Embryonic facial prominence (tissue), 1 donor: Measurements from ENCODE around the gene PRSS53.

Experiments used
- DNase-seq: peaks from one replicate; pipeline ENCODE4 v3.0.0-alpha.2; 2016; ENCODE audit errors: extremely low spot score

PRSS53 gene

DNA sequence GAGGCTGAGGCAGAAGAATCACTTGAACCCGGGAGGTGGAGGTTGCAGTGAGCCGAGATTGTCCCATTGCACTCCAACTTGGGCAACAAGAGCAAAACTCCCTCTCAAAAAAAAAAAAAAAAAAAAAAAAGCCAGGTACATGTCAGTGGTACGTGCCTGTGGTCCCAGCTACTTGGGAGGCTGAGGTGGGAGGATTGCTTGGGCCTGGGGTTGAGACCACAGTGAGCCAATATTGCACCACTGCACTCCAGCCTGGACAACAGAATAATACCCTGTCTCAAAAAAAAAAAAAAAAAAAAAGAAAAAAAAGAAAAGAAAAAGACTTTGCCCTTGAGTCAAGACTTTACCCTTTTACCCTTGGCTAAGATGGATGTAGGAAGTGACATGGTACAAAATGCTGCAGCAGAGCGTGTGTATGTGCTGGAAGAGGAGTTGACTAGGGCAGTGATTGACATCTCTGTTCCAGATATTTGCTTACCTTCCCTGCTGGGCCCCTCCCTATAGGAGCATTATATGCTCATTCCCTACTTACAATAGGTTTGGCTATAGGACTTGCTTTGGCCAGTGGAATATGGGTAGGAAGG lies 44.8 kb downstream of the PRSS53 start:
- no peak for DNase-seq

DNA sequence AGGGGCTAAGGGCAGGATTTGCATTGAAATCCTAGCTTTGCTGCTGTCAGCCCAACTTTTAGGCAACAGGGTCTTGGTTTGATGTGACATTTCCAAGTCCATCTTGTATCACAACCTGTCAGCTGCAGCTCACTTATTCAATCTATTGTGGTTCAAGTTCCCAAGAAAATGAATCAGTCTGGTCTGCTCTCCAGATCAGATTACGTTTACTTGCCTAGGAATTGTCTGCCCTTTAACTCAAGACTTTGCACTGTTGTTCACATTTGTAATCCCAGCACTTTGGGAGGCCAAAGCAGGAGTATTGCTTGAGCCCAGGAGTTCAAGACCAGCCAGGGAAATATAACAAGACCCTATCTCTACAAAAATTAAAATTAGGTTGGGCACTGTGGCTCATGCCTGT lies 45.4 kb downstream of the PRSS53 start:
- DNase-seq, result no peak

- no peak for DNase-seq
These were observed 45.9 kb downstream of the PRSS53 start for GRCh38 chr16:31042866-31043265.

DNA sequence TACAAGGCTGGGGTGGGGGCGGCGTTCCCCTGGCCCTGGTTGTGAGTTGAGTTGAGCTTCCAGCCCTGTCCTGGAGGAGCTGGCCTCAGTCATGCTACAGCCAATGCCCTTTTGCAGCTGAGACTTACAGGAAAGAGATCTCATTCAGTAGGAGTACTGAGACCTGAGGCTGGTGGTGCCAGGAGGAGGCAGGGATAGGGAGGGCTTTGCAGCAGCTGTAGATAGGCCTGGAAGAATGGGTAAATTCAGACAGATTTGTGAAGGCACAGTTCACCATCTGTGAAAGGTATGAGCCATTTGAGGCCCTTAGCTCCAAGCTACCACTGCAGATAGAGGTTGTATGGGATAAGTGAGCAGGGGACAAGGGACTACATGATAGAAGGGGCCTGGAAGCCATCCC lies 49.8 kb downstream of the PRSS53 start:
- no peak for DNase-seq

GRCh38 chr16:31036691-31037090 lies 52.1 kb downstream of the PRSS53 start:
- DNase-seq, result no peak

DNA sequence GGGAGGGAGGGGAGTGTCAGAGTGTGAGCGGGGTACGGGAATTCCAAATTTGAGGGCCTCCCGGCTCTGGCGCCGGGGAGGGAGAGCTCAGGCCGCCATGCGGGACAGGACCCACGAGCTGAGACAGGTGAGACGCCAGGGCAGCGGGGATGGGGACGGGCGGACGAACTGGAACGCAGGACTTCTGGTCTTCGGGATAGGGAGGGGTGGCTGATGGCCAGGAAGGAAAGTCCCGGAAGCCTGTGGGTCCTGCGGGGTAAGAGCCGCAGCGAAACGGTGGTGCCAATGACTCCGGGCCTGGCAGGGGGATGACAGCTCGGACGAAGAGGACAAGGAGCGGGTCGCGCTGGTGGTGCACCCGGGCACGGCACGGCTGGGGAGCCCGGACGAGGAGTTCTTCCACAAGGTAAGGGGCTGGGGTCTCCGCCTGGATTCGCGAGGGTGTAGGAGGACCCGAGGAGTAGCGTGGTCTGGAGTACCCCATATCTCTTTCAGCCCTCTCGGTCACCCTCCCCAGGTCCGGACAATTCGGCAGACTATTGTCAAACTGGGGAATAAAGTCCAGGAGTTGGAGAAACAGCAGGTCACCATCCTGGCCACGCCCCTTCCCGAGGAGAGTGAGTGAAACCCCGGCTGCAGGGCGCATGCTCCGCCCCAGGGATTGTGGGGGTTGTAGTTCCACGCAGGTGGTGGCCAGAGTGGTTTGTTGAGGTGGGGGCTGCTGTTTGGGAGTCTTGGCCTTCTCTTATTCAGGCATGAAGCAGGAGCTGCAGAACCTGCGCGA lies 54.8 kb downstream of the PRSS53 start:
- peak; percentile 56 for DNase-seq
